Left cardiac atrium (tissue), 4 donors: ENCODE results near the gene YAF2. TPM values are rescaled to one million over a fixed set of nuclear protein-coding genes. Genes with fewer than 3 reads are reported as not detected.
"Not testable (repeated sequence)": the region's sequence is repeated elsewhere in the genome, so short reads cannot be mapped to it uniquely, and the experiment has no call there.

Experiments used
- ATAC-seq, 2 donors: fragments of 200-7000 bp; cut with Tn5 transposase; one replicate each; pipeline ENCODE4 v1.9.1; 2020; ENCODE audit warnings: mild to moderate bottlenecking in 2 of 2, moderate library complexity in 2 of 2
- DNase-seq: peaks from one replicate; pipeline ENCODE4 v3.0.0-alpha.2; 2020
- intact Hi-C, 2 donors: fragments of 100-400 bp; cut with DNase I; formaldehyde crosslinking; loops; one replicate each; pipeline versions ENCODE4 v1.14.1 to v1.15.1; 2022 to 2023
- total RNA-seq, 2 donors: library from RNA; stranded (reverse); fragmentation: NEBNext Ultra II Directional; extraction: Animal tissue kit (Norgen Biotek cat#: 25700); gene quantifications; one replicate each; pipeline ENCODE4 v1.2.1, GENCODE V29; 2021
- donor health status: DM: no; HTN: yes; CAD: no.
- donor health status: DM: no; HTN: yes; CAD: no; lungs with severe emphysema.
- donor health status: DM: yes; HTN: yes; CAD: no.
- donor health status: Dilated cardiomyopathy.

The YAF2 gene
- total RNA-seq, 2 donors from 2014 or later = 64.7 to 76.0 TPM

GRCh38 chr12:42213023-42213422 is 25.0 kb downstream of the YAF2 start:
- intact Hi-C loops = no loop called here
- no peak for DNase-seq
- no peak for ATAC-seq

GRCh38 chr12:42208574-42208973 is 29.5 kb downstream of the YAF2 start:
- ATAC-seq = no peak
- intact Hi-C loops = no loop called here
- no peak for DNase-seq

- DNase-seq (no peak), ATAC-seq (no peak)
- intact Hi-C loops = no loop called here
These were observed 33.2 kb downstream of the YAF2 start for GRCh38 chr12:42204819-42205218.

GRCh38 chr12:42204362-42204761 is 33.7 kb downstream of the YAF2 start:
- DNase-seq (no peak), ATAC-seq (no peak)
- intact Hi-C loops = no loop called here

- intact Hi-C loops = no loop called here
- DNase-seq (no peak), ATAC-seq (peak in 1 of 2 donors; percentile 27)
These were observed 37.0 kb downstream of the YAF2 start for GRCh38 chr12:42201063-42201462.

- no peak for ATAC-seq
- no peak for DNase-seq
- intact Hi-C loops = no loop called here
These were observed 39.0 kb downstream of the YAF2 start for GRCh38 chr12:42199007-42199406.

GRCh38 chr12:42196723-42197603 is 41.1 kb downstream of the YAF2 start:
- intact Hi-C loops = no loop called here
- DNase-seq (no peak), ATAC-seq (no peak)

- intact Hi-C loops = no loop called here
- ATAC-seq (no peak), DNase-seq (no peak)
These were observed 45.4 kb downstream of the YAF2 start for GRCh38 chr12:42192686-42193085.

- DNase-seq (no peak), ATAC-seq (no peak)
- intact Hi-C loops = no loop called here
These were observed 45.8 kb downstream of the YAF2 start for GRCh38 chr12:42192258-42192657.

GRCh38 chr12:42190376-42190775 is 47.7 kb downstream of the YAF2 start:
- no peak for ATAC-seq
- DNase-seq = no peak
- intact Hi-C loops = no loop called here

- DNase-seq, intact Hi-C loops, ATAC-seq: not testable (repeated sequence)
These were observed 49.8 kb downstream of the YAF2 start for GRCh38 chr12:42188275-42188674.

- intact Hi-C loops = no loop called here
- DNase-seq = no peak
- no peak for ATAC-seq
These were observed 50.2 kb downstream of the YAF2 start for GRCh38 chr12:42187799-42188198.

GRCh38 chr12:42186793-42187192 is 51.3 kb downstream of the YAF2 start:
- ATAC-seq (no peak), DNase-seq (no peak)
- intact Hi-C loops = no loop called here

GRCh38 chr12:42182394-42182793 is 55.7 kb downstream of the YAF2 start:
- intact Hi-C loops = no loop called here
- DNase-seq (no peak), ATAC-seq (no peak)

GRCh38 chr12:42180990-42181596 is 57.0 kb downstream of the YAF2 start:
- DNase-seq (no peak), ATAC-seq (no peak)
- intact Hi-C loops = no loop called here

- intact Hi-C loops = no loop called here
- no peak for ATAC-seq
- DNase-seq = no peak
These were observed 59.9 kb downstream of the YAF2 start for GRCh38 chr12:42178101-42178500.

- intact Hi-C loops = no loop called here
- DNase-seq (no peak), ATAC-seq (no peak)
These were observed 63.1 kb downstream of the YAF2 start for GRCh38 chr12:42174978-42175377.

- DNase-seq (no peak), ATAC-seq (peak in 1 of 2 donors; percentile 66)
- intact Hi-C loops = no loop called here
These were observed 64.0 kb downstream of the YAF2 start for GRCh38 chr12:42173961-42174521.

GRCh38 chr12:42172441-42173210 is 65.4 kb downstream of the YAF2 start:
- ATAC-seq (no peak), DNase-seq (no peak)
- intact Hi-C loops = no loop called here

- intact Hi-C loops = no loop called here
- ATAC-seq = no peak
- no peak for DNase-seq
These were observed 70.3 kb downstream of the YAF2 start for GRCh38 chr12:42167711-42168110.
